Smooth muscle cell (in vitro differentiated cells): ENCODE data around the gene AUP1. TPM values are rescaled to one million over a fixed set of nuclear protein-coding genes. Genes with fewer than 3 reads are reported as not detected.

Experiments used
- DNase-seq: peaks from one replicate; lab custom pipeline; 2025; ENCODE audit not compliant: unreplicated experiment; lab: John Stamatoyannopoulos, UW
- H2AFZ ChIP-seq: fragments of 200-600 bp; sonication (generic); 2 replicates; pipeline ENCODE4 v1.6.0; 2016; ENCODE audit warnings: antibody characterized with exemption, low read depth, mild to moderate bottlenecking
- H3F3A ChIP-seq: fragments of 200-600 bp; sonication (generic); 2 replicates; pipeline ENCODE4 v1.6.0; 2017; ENCODE audit warnings: antibody characterized with exemption, low read depth
- H3K27ac ChIP-seq: fragments of 200-600 bp; sonication (generic); 2 replicates; pipeline ENCODE4 v1.5.1; 2016; ENCODE audit warnings: low read depth, mild to moderate bottlenecking
- H3K27me3 ChIP-seq: fragments of 200-600 bp; sonication (generic); 2 replicates; pipeline ENCODE4 v1.6.1; 2016; ENCODE audit warnings: low read depth, mild to moderate bottlenecking
- H3K36me3 ChIP-seq: fragments of 200-600 bp; sonication (generic); 2 replicates; pipeline ENCODE4 v1.5.1; 2016; ENCODE audit warnings: low read depth
- H3K4me1 ChIP-seq: fragments of 200-600 bp; sonication (generic); 2 replicates; pipeline ENCODE4 v1.5.1; 2016; ENCODE audit warnings: low read depth
- H3K4me2 ChIP-seq: fragments of 200-600 bp; sonication (generic); 2 replicates; pipeline ENCODE4 v1.6.0; 2016; ENCODE audit warnings: mild to moderate bottlenecking
- H3K4me3 ChIP-seq: fragments of 200-600 bp; sonication (generic); 2 replicates; pipeline ENCODE4 v1.5.1; 2016; ENCODE audit warnings: mild to moderate bottlenecking
- H3K79me2 ChIP-seq: fragments of 200-600 bp; sonication (generic); 2 replicates; pipeline ENCODE4 v1.6.0; 2016; ENCODE audit warnings: low read depth, mild to moderate bottlenecking
- H3K9ac ChIP-seq: fragments of 200-600 bp; sonication (generic); 2 replicates; pipeline ENCODE4 v1.6.0; 2016; ENCODE audit warnings: low read depth
- H3K9me3 ChIP-seq: fragments of 200-600 bp; sonication (generic); replicated peaks from 2 replicates; pipeline ENCODE4 v1.5.1; 2016; ENCODE audit warnings: low read depth
- H4K20me1 ChIP-seq: fragments of 200-600 bp; sonication (generic); 2 replicates; pipeline ENCODE4 v1.6.0; 2016; ENCODE audit warnings: low read depth
- CTCF ChIP-seq: fragments of 200-600 bp; sonication (generic); IDR thresholded peaks from 2 replicates; pipeline ENCODE4 v1.5.1; 2017; ENCODE audit warnings: borderline replicate concordance, mild to moderate bottlenecking, antibody characterized with exemption; ENCODE audit not compliant: insufficient read depth, poor library complexity, severe bottlenecking
- WGBS: methylation state at CpG from one replicate; pipeline ENCODE4 v1.1.7; 2016; ENCODE audit warnings: low lambda C conversion rate; 5-methylcytosine and 5-hydroxymethylcytosine counted together
- polyA plus RNA-seq: library from polyadenylated mRNA; unstranded; fragments of >200 nt; fragmentation: Nextera tagmentation; extraction: Ambion mirVana; gene quantifications from 2 replicates; pipeline ENCODE4 v1.2.1, GENCODE V29; 2016
- total RNA-seq: library from RNA; depleted of rRNA; stranded (reverse); fragments of >200 nt; gene quantifications from 2 replicates; pipeline ENCODE4 v1.2.3, GENCODE V29; 2014

Gene AUP1
- total and polyA plus RNA-seq, 2 experiments from 2014 or later: 104 to 138 TPM

- no peaks in the 10 kb centered on the region for H3K27me3 ChIP-seq
- H3K9ac ChIP-seq: peak overlapping the region; percentile 89
- no peaks in the 10 kb centered on the region for H3K9me3 ChIP-seq
- peak overlapping the region; percentile 71 for H3K27ac ChIP-seq
- H3F3A ChIP-seq: peaks cover 20% of the 10 kb centered on the region
- H4K20me1 ChIP-seq: peaks cover 11% of the 10 kb centered on the region
- H3K4me2 ChIP-seq: peak overlapping the region; percentile 99
- peaks cover 28% of the 10 kb centered on the region for H3K79me2 ChIP-seq
- no peaks in the 10 kb centered on the region for H3K36me3 ChIP-seq
- DNase-seq: no peak
- peak overlapping the region; percentile 88 for H3K4me3 ChIP-seq
- 11% methylated on average over 40 of the region's 54 CpGs for WGBS
- H3K4me1 ChIP-seq: peaks cover 11% of the 10 kb centered on the region
- peak overlapping the region; percentile 69 for H2AFZ ChIP-seq
- TF ChIP-seq CTCF: no peak
Measured at GRCh38 chr2:74530239-74531187, 1.0 kb upstream of the AUP1 start.

DNA sequence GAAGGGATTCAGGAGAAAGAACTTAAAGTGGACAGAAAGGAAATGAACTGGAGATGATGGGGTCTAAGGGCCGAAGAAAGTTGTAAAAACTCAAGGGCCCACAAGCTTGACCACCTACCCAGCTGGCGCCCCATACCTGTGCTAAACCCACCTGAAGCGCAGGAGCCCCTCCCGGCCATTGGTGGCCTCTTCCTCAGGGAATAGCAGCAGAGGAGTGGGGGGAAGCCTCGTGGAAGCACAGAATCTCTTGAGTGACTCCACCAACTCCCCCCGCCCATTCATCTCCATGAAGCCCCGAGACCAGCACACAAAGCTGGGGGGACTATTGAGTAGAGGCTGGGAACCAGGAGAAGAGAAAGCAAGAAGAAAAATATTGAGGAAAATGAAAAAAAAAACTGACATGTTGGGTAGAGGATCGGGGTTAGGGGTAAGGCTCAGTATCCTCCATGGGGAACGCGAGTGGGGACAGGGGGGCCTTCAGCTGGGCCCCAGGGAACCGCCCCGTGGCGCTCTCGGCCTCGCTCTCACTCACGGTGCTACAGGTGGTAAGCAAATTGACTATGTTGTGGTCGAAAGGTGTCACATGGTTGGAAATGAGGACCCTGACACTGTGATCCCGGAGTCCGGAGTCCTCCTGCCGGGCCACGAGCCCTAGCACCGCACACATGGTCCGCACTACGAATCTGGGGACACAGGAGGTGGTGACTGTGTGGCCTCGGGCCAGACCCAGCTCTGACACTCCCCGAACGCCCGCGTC, 728 bp downstream of the AUP1 start:
- Histone ChIP-seq H3K36me3 (no peaks in the 10 kb centered on the region), H3K4me3 (peak overlapping the region; percentile 88), H3K27ac (peak overlapping the region; percentile 71), H3K9ac (peak overlapping the region; percentile 89), H3K4me1 (peaks cover 11% of the 10 kb centered on the region), H3K27me3 (no peaks in the 10 kb centered on the region), H3K79me2 (peaks cover 28% of the 10 kb centered on the region), H3K9me3 (no peaks in the 10 kb centered on the region), H4K20me1 (peaks cover 11% of the 10 kb centered on the region), H3K4me2 (peak overlapping the region; percentile 99), H2AFZ (peak overlapping the region; percentile 69), H3F3A (peaks cover 16% of the 10 kb centered on the region)
- 18% methylated on average over 29 of the region's 29 CpGs for WGBS
- DNase-seq: no peak
- no peak for TF ChIP-seq CTCF

GRCh38 chr2:74527741-74528140, 1.8 kb downstream of the AUP1 start:
- Histone ChIP-seq H3K9ac (no peak overlapping the region), H3K4me2 (no peak overlapping the region), H3K9me3 (no peaks in the 10 kb centered on the region), H3K36me3 (no peaks in the 10 kb centered on the region), H3K27me3 (no peaks in the 10 kb centered on the region), H3F3A (peaks cover 15% of the 10 kb centered on the region), H4K20me1 (peaks cover 11% of the 10 kb centered on the region), H3K27ac (no peak overlapping the region), H3K4me3 (no peak overlapping the region), H3K4me1 (peaks cover 11% of the 10 kb centered on the region), H3K79me2 (peaks cover 28% of the 10 kb centered on the region), H2AFZ (no peak overlapping the region)
- no peak for DNase-seq
- WGBS: 98% methylated on average over 9 of the region's 9 CpGs
- no peak for TF ChIP-seq CTCF
